GM12878 (cell line): ENCODE measurements around the gene MAST3. TPM values are rescaled to one million over a fixed set of nuclear protein-coding genes. Genes with fewer than 3 reads are reported as not detected.

Experiments used
- ATAC-seq: fragments of 200-7000 bp; cut with Tn5 transposase; 3 replicates; pipeline ENCODE4 v1.9.1; 2020; ENCODE audit warnings: mild to moderate bottlenecking, moderate library complexity
- BruUV-seq: library from RNA; stranded (reverse); fragments of 400-500 nt; replicated peaks from 2 replicates; lab custom pipeline; 2021; lab: Mats Ljungman, UMichigan
- CTCF ChIA-PET: fragments of 300-600 bp; sonication (Branson Sonifier 250); formaldehyde crosslinking; extraction: SDS; loops from one replicate; lab custom pipeline; 2021; ENCODE audit warnings: inconsistent platforms; lab: Yijun Ruan, JAX
- POLR2A ChIA-PET: fragments of 350-600 bp; formaldehyde crosslinking; extraction: SDS; loops from one replicate; lab custom pipeline; 2021; ENCODE audit warnings: inconsistent platforms; lab: Charles Lee
- RAD21 ChIA-PET: fragments of 300-600 bp; sonication (Branson Sonifier 250); formaldehyde crosslinking; loops from one replicate; lab custom pipeline; 2023; ENCODE audit warnings: antibody characterized with exemption; ENCODE audit not compliant: unreplicated experiment; lab: Charles Lee
- SMC1A ChIA-PET: fragments of 300-600 bp; sonication (Branson Sonifier 250); formaldehyde crosslinking; loops from one replicate; lab custom pipeline; 2023; ENCODE audit not compliant: unreplicated experiment, uncharacterized antibody; lab: Charles Lee
- DNase-seq: peaks from one replicate; pipeline ENCODE4 v3.0.0-alpha.2; 2011; ENCODE audit warnings: low read depth, low spot score
- FAIRE-seq: peaks from 3 replicates; lab custom pipeline; 2011; peaks lifted over from hg19 to GRCh38; lab: Jason Lieb, UNC
- H2AFZ ChIP-seq: 2 replicates; pipeline ENCODE4 v1.6.0; 2011; ENCODE audit warnings: low read depth, low read length, control low read depth; ENCODE audit not compliant: control insufficient read depth
- H3K27ac ChIP-seq: 2 replicates; pipeline ENCODE4 v1.5.1; 2011; ENCODE audit warnings: control low read depth; ENCODE audit not compliant: control insufficient read depth, insufficient read depth
- H3K27me3 ChIP-seq, 2 experiments: replicated peaks in 1 of 2; 2 replicates each; pipeline versions ENCODE4 v1.6.0 to v1.6.1; 2011; ENCODE audit warnings: low read length in 1 of 2; ENCODE audit not compliant: control insufficient read depth in 2 of 2, insufficient read depth in 2 of 2
- H3K36me3 ChIP-seq, 2 experiments: 2 replicates each; pipeline ENCODE4 v1.5.1; 2011; ENCODE audit warnings: low read length in 1 of 2; ENCODE audit not compliant: control insufficient read depth in 2 of 2, insufficient read depth in 2 of 2
- H3K4me1 ChIP-seq: 2 replicates; pipeline ENCODE4 v1.6.1; 2011; ENCODE audit warnings: mild to moderate bottlenecking, low read length, moderate library complexity, mixed read lengths; ENCODE audit not compliant: control insufficient read depth, insufficient read depth
- H3K4me2 ChIP-seq: 2 replicates; pipeline ENCODE4 v1.6.0; 2011; ENCODE audit warnings: control low read depth; ENCODE audit not compliant: control insufficient read depth, insufficient read depth
- H3K4me3 ChIP-seq: fragments of 200-600 bp; sonication (generic); 2 replicates; pipeline ENCODE4 v1.5.1; 2016
- H3K79me2 ChIP-seq: 2 replicates; pipeline ENCODE4 v1.6.0; 2011; ENCODE audit warnings: low read length; ENCODE audit not compliant: control insufficient read depth, insufficient read depth
- H3K9ac ChIP-seq: 2 replicates; pipeline ENCODE4 v1.8.0; 2011; ENCODE audit warnings: low read length, control low read depth, mixed read lengths; ENCODE audit not compliant: control insufficient read depth, insufficient read depth
- H3K9me3 ChIP-seq: replicated peaks from 3 replicates; pipeline ENCODE4 v1.5.1; 2011; ENCODE audit warnings: mild to moderate bottlenecking, low read length; ENCODE audit not compliant: control insufficient read depth, insufficient read depth
- H4K20me1 ChIP-seq: 2 replicates; pipeline ENCODE4 v1.6.0; 2011; ENCODE audit not compliant: control insufficient read depth, insufficient read depth
- DPF2 ChIP-seq: fragments of 450-650 bp; IDR thresholded peaks from 2 replicates; pipeline ENCODE4 v1.6.1; 2017; ENCODE audit warnings: mild to moderate bottlenecking
- E2F4 ChIP-seq: IDR thresholded peaks from 2 replicates; pipeline ENCODE4 v1.6.1; 2012; ENCODE audit warnings: low read depth, low read length, improper control_type of control experiment
- FOXM1 ChIP-seq: IDR thresholded peaks from 2 replicates; pipeline ENCODE4 v1.6.1; 2012; ENCODE audit warnings: low read depth, mild to moderate bottlenecking, inconsistent platforms, low read length, moderate library complexity
- IKZF1 ChIP-seq: fragments of 450-650 bp; conservative IDR thresholded peaks from 2 replicates; pipeline ENCODE4 v1.6.1; 2017; ENCODE audit warnings: antibody characterized with exemption, mild to moderate bottlenecking
- PAX8 ChIP-seq: fragments of 450-650 bp; IDR thresholded peaks from 2 replicates; pipeline ENCODE4 v1.6.1; 2017; ENCODE audit warnings: mild to moderate bottlenecking, moderate library complexity
- PBX3 ChIP-seq: IDR thresholded peaks from 2 replicates; pipeline ENCODE4 v1.6.1; 2011; ENCODE audit warnings: mild to moderate bottlenecking, low read depth, low read length, moderate library complexity; ENCODE audit not compliant: insufficient replicate concordance
- REST ChIP-seq: IDR thresholded peaks from 2 replicates; pipeline ENCODE4 v1.6.1; 2012; ENCODE audit warnings: mild to moderate bottlenecking, low read depth, low read length
- STAT3 ChIP-seq: IDR thresholded peaks from 2 replicates; pipeline ENCODE4 v1.6.1; 2011; ENCODE audit warnings: low read depth, low read length, improper control_type of control experiment
- TARDBP ChIP-seq: IDR thresholded peaks from 2 replicates; pipeline ENCODE4 v1.6.1; 2016; ENCODE audit warnings: borderline replicate concordance
- TCF3 ChIP-seq: IDR thresholded peaks from 2 replicates; pipeline ENCODE4 v1.6.1; 2012; ENCODE audit warnings: low read depth, mild to moderate bottlenecking, low read length, borderline replicate concordance; ENCODE audit not compliant: insufficient read depth
- WGBS: methylation state at CpG from one replicate; pipeline ENCODE4 v1.1.6; 2016; ENCODE audit warnings: low lambda C conversion rate; ENCODE audit not compliant: insufficient replicate concordance, insufficient coverage; ENCODE audit errors: missing lambda C conversion rate; 5-methylcytosine and 5-hydroxymethylcytosine counted together
- in situ Hi-C: fragments of 300-500 bp; cut with MboI; formaldehyde crosslinking; loops from 9 replicates; pipeline ENCODE4 v1.14.3; 2018; ENCODE audit warnings: mixed read lengths
- intact Hi-C: fragments of 100-400 bp; cut with micrococcal nuclease; formaldehyde crosslinking; loops from one replicate; pipeline ENCODE4 v1.14.2; 2022; ENCODE audit not compliant: unreplicated experiment
- polyA plus RNA-seq, 11 experiments: library from polyadenylated mRNA; depleted of rRNA in 4 of 11; unstranded in 6 of 11; stranded (reverse) in 5 of 11; fragments of >200 nt; fragmentation: Nextera tagmentation in 4 of 11; fragmentation: Illumina TruSeq in 1 of 11; extraction: Ambion mirVana in 4 of 11; extraction: Trizol in 1 of 11; gene quantifications; 1 replicate in 1 of 11; 2 replicates in 10 of 11; pipeline versions ENCODE4 v1.2.1 to v1.2.3, GENCODE V29; 2011 to 2016; ENCODE audit warnings: inconsistent platforms in 2 of 11, missing spikeins in 2 of 11, low read depth in 1 of 11
- total RNA-seq, 4 experiments: library from RNA; depleted of rRNA in 3 of 4; stranded (reverse); fragments of >200 nt in 3 of 4; fragmentation: Illumina TruSeq in 1 of 4; extraction: Trizol in 1 of 4; gene quantifications; 2 replicates each; pipeline versions ENCODE4 v1.2.1 to v1.2.3, GENCODE V29; 2013 to 2021
- TF ChIP-seq, protein P1 (sequence below): fragments of 450-650 bp; IDR thresholded peaks from 2 replicates; pipeline ENCODE4 v1.6.1; 2018; ENCODE audit warnings: borderline replicate concordance, mild to moderate bottlenecking; ENCODE audit not compliant: partially characterized antibody
- TF ChIP-seq, protein P2 (sequence below): fragments of 450-650 bp; IDR thresholded peaks from 2 replicates; pipeline ENCODE4 v1.6.1; 2016; ENCODE audit warnings: mild to moderate bottlenecking

MAST3 gene
- total and polyA plus RNA-seq, 10 of the 15 experiments (the other 5 are each of a cell fraction or from before 2014, with no cell fraction given): 3.0 to 22.2 (median 7.5) TPM

GRCh38 chr19:18156268-18156667 lies 58.7 kb downstream of the MAST3 start (continued):
- TF ChIP-seq, protein P1, sequence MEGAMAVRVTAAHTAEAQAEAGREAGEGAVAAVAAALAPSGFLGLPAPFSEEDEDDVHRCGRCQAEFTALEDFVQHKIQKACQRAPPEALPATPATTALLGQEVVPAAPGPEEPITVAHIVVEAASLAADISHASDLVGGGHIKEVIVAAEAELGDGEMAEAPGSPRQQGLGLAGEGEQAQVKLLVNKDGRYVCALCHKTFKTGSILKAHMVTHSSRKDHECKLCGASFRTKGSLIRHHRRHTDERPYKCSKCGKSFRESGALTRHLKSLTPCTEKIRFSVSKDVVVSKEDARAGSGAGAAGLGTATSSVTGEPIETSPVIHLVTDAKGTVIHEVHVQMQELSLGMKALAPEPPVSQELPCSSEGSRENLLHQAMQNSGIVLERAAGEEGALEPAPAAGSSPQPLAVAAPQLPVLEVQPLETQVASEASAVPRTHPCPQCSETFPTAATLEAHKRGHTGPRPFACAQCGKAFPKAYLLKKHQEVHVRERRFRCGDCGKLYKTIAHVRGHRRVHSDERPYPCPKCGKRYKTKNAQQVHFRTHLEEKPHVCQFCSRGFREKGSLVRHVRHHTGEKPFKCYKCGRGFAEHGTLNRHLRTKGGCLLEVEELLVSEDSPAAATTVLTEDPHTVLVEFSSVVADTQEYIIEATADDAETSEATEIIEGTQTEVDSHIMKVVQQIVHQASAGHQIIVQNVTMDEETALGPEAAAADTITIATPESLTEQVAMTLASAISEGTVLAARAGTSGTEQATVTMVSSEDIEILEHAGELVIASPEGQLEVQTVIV: no peak
- no peak for TF ChIP-seq DPF2
- TF ChIP-seq IKZF1: no peak
- no peak for TF ChIP-seq REST
- no peak for TF ChIP-seq PAX8

DNA sequence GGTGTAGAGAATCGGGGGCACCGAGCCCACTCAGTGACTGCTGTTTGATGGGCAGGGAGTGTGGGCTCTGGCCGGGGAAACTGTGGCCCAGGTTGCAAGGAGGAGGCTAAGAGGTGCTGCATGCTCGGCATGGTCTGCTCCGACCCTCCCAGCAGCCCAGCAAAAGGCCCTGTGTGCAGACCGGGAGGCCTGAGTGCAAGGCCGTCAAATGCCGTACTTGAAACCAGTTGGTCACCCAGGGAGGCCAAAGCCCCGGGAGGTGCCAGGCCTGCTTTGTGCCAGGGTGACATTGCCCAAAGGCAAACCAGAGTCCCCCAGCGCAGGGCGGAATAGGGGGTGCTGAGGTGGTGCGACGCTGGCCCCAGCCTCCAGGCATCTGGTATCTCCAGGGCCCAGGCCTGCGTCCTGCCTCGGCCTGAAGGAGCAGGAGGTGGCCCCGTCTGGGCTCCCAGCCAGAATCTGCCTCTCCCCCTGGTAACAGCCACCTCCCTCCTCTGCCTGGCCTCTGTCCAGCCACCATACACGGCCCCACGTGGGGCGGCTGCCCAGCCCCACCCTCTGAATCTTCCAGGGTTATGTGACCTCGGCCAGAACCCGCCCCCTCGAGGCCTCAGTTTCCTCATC lies 59.4 kb downstream of the MAST3 start:
- Histone ChIP-seq H3K79me2 (peaks cover 11% of the 10 kb centered on the region), H3K4me3 (no peak overlapping the region), H4K20me1 (no peaks in the 10 kb centered on the region), H3K36me3 (peaks cover 2 to 3% of the 10 kb centered on the region in 2 experiments; a peak in 3 of 4 replicates), H2AFZ (no peak overlapping the region), H3K27ac (no peak overlapping the region), H3K4me1 (peaks cover 13% of the 10 kb centered on the region), H3K9me3 (no peaks in the 10 kb centered on the region), H3K4me2 (no peak overlapping the region), H3K27me3 (no peaks in the 10 kb centered on the region), H3K9ac (no peak overlapping the region)
- ChIA-PET SMC1A (interaction anchor here (0.8 kb wide), 1 partner anchor 172 kb away, joined by 4 read pairs; no protein-coding TSS in a partner anchor), CTCF (interaction anchor here (1.1 to 2.0 kb wide), 4 partner anchors 11 to 35 kb away, joined by 3 to 8 read pairs (median 6); no protein-coding TSS in a partner anchor), RAD21 (interaction anchor here (0.6 kb wide), 1 partner anchor 99 kb away, joined by 4 read pairs; no protein-coding TSS in a partner anchor), POLR2A (no interaction called here)
- intact Hi-C loops: no loop called here
- BruUV-seq: no TSS peak
- DNase-seq: no peak
- no peak for ATAC-seq
- no peak for FAIRE-seq
- in situ Hi-C loops: no loop called here
- 69% methylated on average over 20 of the region's 22 CpGs for WGBS
- no peak for TF ChIP-seq TCF3
- TF ChIP-seq PAX8: no peak
- TF ChIP-seq, protein P2, sequence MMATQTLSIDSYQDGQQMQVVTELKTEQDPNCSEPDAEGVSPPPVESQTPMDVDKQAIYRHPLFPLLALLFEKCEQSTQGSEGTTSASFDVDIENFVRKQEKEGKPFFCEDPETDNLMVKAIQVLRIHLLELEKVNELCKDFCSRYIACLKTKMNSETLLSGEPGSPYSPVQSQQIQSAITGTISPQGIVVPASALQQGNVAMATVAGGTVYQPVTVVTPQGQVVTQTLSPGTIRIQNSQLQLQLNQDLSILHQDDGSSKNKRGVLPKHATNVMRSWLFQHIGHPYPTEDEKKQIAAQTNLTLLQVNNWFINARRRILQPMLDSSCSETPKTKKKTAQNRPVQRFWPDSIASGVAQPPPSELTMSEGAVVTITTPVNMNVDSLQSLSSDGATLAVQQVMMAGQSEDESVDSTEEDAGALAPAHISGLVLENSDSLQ: no peak
- no peak for TF ChIP-seq TARDBP
- no peak for TF ChIP-seq E2F4
- no peak for TF ChIP-seq PBX3
- TF ChIP-seq STAT3: no peak
- no peak for TF ChIP-seq FOXM1
